ENCODE measurements around the gene PAK6.
A peak's percentile ranks its signal among the peaks of the same experiment; 100 is the strongest.

PAK6 gene

DNA sequence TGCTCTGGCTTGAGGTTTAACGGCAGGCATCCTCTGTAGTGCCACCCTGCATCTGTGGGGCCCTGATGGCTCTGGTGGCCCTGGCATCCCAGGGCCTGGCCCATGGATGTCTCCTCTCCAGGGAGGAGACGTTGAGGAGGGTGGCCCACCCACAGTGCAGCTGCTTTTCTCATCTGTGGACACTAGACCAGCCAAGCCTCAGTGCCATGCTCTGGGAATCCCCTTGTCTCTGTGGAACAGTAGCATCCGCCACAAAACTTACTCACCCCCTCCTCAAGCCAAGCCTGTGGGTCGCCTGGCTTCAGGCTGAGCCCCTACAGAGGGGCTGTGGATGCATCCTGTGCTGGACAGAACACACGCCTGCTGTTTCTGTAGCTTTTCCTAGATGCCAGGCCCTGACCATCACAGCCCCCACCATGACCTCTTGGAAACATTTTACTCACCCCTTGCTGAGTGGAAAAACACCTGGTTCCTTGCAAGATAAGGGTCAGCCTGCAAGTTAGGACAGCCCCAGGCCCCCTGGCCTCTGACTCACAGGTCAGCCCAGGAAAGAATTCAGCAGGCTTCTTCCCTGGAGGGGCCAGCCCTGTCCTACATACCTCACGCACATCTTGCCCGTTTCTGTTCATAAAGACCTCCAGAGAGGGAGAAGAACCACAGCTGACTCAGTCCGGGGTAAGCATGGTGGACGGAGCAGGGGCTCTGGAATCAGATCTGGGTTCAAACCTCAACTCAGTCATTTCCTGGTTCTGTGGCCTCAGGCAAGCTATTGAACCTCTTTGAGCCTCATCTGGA, 19.0 kb downstream of the PAK6 start:
- peak; percentile 98 for DNase-seq

DNA sequence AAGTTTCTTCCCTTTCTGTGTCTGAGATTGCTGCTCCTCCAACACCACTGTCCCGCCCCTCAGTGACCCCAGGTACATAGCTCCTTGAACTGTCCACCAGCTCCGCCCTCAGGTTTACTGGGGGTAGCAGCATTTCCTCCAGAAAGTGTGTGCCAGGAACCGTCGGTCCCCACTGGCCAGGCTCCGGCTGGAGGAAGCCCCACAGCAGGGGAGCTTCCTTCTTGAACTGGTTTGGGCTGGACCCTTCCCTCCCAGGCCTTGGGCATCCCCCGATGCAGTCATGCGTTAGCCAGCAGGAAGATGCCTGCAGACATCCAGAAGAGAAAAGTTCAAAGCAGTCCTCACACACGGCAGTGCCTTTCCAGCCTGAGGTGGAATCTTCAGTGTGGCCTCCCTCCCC, 19.7 kb downstream of the PAK6 start:
- DNase-seq: peak; percentile 78

DNA sequence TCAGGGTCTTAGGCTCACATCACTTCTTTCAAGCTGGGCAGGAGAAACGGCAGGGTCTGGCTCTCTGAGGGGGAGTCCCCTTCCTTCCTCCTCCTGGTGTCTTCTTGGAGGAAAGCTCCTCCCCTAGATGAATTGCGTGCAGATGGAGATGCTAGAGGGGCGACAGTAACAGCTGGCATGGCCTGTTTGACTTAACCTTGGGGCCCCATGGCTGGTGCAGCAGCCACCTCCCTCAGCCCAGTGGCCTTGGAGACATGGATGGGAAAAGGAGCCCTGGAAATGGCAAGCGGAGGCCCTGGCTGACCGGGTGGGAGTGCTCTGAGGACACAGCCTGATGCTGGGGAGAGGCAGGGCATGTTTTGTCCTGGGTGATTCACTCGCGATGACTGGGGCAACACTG, 20.2 kb downstream of the PAK6 start:
- DNase-seq: no peak

DNA sequence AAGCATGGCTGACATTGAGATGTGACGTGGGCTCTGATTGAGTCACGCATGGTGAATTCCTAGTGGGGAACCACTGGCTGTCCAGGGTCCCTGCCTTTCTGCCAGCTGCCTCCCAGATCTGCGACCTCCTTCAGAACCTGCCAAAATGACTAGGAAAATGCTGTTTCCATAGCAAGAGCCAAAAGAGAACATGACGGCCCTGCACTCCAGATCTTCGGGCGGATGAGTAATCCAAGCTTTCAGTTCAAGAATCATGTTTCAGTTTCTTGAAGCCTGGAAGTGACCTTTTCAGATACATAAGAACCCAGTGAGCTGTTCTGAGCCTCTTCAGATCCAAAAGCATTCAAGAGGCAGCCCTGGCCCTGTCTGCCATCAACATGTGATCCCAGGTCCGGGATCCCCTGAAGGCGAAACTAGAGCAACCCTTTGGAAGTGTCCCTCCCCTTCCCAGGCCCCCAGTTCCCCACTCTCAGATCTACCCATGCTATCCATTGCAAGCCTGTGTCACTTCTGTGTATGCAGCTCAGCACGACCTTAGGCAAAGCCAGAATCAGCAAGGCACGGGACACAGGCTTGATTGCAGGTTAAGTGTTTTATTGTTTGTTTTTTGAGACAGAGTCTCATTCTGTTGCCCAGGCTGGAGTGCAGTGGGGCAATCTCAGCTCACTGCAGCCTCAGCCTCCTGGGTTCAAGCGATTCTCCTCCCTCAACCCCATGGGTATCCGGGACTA, 24.3 kb downstream of the PAK6 start:
- DNase-seq: no peak

DNA sequence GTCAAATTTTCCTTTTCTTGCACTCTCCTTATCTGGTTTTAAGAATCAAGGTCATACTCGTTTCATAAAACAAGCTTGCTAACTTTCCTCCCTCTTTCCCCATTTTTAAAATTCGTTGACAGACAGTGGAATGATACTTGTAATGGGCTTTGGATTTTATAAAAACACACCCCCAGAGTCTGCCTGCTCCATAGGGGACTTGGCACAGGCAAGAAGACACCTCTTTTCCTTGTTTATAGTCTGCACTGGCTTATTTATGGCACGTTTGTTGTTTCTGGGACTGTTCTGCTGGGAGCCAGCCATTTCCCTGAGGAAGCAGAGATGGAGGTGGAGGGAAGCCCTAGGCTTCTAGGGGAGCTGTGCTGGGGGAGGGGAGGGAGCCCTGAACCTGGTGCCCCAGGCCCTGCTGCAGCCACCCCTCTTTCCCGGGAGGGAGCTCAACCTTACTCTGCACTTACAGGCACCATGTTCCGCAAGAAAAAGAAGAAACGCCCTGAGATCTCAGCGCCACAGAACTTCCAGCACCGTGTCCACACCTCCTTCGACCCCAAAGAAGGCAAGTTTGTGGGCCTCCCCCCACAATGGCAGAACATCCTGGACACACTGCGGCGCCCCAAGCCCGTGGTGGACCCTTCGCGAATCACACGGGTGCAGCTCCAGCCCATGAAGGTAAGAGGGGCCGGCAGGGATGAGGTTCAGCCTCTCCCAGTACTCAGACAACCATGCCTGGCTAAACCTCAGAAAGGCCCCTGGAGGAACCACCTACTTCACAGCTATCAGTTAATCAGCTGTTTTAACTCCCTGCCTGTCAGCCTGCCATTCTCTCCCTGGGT, 25.7 kb downstream of the PAK6 start:
- DNase-seq: no peak

DNA sequence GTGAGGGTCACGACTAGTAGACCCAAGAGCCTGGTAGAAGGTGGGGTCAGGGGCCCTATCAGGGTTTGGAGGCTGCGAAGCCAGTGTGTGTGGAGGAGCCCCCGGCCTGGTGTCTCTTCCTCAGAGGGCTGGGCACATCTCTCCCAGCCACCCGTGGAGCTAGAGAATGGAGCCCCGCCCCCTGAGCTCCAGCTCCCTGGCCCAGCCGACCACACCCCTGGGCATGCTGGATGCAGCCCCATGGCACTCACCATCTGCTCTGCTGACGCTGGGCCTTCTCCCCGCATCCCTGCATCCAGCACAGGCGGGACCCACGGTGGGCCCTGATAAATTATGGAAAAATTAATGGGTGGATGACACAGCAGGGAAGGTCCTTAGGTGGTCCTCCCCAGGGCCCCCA, 26.5 kb downstream of the PAK6 start:
- no peak for DNase-seq

DNA sequence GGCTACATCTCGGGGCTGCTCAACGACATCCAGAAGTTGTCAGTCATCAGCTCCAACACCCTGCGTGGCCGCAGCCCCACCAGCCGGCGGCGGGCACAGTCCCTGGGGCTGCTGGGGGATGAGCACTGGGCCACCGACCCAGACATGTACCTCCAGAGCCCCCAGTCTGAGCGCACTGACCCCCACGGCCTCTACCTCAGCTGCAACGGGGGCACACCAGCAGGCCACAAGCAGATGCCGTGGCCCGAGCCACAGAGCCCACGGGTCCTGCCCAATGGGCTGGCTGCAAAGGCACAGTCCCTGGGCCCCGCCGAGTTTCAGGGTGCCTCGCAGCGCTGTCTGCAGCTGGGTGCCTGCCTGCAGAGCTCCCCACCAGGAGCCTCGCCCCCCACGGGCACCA, 27.0 kb downstream of the PAK6 start:
- no peak for DNase-seq

DNA sequence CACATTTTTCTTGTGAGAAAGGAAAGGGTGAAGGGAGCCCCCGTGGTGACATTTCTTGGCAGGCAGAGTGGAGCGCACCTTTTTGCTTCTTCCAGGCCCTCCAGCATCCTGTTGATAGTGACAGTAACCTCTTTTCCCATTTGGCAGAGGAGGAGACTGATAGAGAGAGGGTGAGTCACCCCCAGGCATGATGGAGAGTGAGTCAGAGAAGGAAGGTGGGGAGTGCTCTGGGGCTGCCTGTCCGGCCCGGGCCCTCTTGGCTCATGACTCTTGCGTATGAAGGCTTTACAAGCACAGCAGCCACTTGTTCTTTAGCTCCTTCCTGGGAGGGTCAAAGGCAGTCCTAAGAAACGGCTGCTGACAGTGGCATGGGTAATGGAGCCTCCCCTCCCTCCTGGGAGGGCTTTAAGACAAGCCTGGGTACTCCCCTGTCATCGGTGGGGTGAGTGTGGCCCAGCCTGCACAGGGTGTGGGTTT, 28.0 kb downstream of the PAK6 start:
- peak; percentile 96 for DNase-seq

DNA sequence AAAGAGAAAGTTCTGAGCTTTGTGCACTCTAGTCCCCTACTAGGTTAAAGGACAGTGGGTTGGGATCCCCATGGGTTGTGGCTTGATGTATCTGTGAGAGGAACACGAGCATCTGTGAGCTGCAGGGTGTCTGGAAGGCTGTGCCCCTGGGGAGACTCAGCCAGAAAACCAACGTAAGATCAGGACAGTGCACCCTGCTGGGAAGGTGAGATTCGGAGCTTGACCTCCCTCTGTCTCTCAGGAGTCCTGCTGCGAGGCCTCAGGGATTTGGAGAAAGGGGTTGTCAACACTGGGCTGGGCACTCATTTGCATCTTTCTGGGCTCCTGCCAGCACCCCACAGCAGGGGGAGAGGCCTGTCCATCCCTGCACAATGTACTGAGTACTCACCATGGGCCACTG, 28.8 kb downstream of the PAK6 start:
- no peak for DNase-seq

DNA sequence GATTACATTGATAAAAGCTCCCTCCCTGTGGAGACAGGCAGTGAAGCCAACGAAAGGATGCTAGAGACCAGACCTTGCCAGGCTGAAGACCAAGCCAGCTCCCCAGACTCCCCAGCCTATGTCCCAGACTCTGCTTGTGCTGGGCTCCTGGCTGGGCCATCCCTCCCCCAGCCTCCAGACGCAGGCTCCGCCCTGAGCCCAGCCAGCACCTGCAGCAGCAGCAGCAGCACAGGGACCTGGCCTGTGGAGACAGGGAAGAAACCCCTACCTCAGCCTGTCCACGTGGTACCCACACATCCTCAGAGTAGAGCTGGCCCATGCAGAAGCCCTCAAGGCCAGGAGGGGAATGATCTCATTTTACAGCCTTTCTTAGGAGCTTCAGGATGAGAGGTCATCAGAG, 30.7 kb downstream of the PAK6 start:
- no peak for DNase-seq

DNA sequence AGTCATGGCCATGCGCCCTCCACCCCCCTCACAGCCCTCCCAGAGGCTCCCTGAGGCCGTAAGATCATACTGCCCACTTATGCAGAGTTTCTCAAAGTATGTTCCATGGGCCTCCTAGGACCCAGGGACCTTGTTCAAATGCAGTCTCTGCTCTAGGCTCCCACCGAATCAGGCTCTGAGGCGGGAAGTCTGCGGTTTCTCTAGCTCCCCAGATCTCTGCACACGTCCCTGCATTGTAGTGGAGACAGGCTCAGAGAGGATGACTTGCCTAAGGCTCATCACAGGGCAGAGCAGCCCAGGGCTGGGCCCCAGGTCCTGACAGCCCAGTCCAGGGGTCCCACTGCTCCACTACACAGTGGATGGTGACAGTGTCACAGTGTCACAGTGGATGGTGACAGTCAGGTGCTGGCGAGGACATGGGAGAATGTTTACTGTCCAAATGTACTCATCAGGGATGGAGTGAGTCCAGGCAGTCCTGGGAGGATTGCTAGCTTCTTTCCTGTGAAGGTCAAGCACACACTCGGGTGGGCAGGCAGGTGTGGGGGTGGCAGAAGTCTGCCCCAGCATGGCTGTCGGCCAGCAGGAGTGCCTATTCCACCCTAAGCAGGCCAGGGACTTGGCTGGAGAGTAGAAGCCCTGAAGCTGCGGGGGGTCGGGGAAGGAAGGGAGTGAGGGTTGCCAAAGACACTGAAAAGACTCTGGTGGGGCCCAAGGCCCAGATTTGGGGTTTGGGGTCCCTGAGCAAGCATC, 31.6 kb downstream of the PAK6 start:
- no peak for DNase-seq

DNA sequence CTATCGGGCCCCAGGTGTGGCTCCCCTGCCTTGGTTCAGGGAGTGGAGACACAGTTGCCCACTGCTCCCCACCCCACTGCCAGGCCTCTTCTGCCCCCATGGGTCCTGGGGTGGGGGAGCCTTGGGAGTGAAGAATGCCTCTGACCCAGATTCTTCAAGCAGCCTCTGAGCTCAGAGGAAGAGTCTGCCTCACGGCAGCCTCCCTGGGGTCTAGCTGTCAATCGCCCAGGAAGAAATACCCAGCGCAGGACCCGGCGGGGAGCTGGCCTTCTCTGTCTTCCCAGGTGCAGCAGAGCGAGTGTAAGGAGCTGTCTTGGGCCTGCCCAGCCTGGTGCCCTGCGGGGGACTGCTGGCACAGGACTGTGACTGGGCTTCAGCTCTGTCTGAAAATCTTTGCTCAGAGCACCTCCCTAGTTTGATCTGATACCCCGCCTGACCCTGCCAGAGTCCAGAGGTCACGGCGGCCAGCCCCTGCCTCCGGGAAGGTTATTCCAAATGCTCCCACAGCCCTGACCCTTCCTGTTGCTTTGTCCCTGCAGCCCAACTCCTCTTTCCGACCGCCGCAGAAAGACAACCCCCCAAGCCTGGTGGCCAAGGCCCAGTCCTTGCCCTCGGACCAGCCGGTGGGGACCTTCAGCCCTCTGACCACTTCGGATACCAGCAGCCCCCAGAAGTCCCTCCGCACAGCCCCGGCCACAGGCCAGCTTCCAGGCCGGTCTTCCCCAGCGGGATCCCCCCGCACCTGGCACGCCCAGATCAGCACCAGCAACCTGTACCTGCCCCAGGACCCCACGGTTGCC, 33.0 kb downstream of the PAK6 start:
- DNase-seq: no peak

DNA sequence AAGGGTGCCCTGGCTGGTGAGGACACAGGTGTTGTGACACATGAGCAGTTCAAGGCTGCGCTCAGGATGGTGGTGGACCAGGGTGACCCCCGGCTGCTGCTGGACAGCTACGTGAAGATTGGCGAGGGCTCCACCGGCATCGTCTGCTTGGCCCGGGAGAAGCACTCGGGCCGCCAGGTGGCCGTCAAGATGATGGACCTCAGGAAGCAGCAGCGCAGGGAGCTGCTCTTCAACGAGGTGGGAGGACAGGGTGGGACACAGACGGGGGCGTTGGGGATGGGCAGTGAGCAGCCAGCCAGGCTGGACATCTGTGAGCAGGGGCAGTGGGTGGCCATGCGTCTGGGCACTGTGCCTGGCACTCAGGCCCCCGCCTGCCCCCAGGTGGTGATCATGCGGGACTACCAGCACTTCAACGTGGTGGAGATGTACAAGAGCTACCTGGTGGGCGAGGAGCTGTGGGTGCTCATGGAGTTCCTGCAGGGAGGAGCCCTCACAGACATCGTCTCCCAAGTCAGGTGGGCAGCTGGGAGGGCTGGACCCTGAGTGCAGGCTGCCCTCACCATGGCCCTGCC, 33.7 kb downstream of the PAK6 start:
- no peak for DNase-seq

DNA sequence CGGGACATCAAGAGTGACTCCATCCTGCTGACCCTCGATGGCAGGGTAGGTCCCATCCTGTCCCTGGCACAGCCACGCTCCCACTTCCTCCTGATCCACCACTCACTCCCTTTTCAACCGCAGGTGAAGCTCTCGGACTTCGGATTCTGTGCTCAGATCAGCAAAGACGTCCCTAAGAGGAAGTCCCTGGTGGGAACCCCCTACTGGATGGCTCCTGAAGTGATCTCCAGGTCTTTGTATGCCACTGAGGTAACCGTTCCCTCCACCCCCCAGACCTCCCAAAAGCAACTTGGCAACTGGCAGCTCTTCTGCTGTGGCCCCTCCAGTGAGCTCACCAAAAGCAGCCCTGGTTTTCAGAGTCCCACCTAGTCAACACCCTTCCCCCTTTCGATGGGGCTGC, 34.6 kb downstream of the PAK6 start:
- DNase-seq: no peak

DNA sequence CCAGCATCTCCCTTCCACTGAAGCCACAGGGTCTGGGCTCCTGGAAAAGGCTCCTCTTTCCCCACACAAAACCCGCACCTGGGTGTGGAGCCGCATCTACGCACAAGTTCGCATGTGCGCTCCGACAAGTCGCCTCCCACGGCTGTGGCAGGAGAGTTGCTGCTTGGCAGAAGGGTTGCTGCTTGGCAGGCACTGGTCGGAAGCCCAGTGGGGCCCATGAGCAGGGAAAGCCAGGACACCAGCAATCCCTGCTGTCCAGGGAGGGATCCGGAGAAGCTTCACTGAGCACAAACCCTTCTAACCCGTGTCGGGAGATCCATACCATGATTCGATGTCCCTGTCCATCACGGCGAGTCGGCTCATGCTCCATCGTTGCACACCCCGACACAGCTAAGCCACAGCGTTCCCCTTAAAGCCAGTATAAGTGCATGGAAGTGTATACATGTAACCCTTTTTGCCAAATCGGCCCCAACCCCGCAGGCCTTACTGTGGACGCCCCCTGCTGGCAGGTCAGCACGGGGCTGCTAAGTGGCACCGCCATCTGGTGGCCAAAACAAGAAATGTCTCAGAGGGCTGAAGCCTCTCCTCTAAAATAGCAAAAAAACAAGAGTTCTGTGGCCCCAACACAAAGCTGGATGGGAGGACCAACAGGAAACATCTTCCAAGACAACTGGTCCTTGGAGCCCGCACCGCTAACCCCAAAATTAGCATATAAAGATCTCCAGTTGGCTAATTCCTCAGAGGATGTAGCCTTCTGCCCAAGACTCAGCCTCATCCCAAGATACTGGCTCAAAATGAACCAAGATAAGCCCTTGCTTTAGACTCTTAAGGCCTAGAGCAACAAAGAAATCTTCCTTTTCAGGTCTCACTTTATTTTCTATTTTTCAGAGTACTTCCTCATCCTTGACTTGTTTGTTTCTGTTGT, 35.7 kb downstream of the PAK6 start:
- peak; percentile 89 for DNase-seq

DNA sequence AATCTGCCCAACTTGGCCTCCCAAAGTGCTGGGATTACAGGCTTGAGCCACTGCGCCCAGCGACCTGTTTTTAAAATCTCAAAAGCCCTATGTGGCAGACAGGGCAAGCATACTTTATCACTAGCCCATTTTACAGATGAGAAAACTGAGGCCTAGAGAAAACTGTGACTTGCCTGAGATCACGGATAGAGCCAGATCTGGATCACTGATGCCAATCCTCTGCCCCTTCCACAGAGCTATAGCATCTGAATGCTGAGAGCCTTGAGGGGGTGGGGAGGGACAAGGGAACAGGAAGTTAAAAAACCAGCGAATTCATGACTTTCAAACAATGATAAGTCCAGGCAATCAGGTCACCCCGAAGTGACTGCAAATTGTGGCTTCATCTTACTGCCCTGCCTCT, 36.7 kb downstream of the PAK6 start:
- no peak for DNase-seq

DNA sequence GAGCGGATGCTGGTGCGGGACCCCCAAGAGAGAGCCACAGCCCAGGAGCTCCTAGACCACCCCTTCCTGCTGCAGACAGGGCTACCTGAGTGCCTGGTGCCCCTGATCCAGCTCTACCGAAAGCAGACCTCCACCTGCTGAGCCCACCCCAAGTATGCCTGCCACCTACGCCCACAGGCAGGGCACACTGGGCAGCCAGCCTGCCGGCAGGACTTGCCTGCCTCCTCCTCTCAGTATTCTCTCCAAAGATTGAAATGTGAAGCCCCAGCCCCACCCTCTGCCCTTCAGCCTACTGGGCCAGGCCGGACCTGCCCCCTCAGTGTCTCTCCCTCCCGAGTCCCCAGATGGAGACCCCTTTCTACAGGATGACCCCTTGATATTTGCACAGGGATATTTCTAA, 37.1 kb downstream of the PAK6 start:
- DNase-seq: no peak

DNA sequence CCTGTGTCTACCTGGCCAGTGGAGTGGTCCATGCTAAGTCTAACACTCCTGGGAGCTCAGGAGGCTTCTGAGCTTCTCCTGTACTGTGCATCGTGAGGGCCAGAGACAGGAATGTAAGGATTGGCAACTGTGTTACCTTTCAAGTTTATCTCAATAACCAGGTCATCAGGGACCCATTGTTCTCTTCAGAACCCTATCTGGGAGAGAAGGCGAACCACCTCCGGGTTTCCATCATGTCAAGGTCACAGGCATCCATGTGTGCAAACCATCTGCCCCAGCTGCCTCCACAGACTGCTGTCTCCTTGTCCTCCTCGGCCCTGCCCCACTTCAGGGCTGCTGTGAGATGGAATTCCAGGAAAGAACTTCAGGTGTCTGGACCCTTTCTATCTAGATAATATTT, 38.1 kb downstream of the PAK6 start:
- no peak for DNase-seq

DNA sequence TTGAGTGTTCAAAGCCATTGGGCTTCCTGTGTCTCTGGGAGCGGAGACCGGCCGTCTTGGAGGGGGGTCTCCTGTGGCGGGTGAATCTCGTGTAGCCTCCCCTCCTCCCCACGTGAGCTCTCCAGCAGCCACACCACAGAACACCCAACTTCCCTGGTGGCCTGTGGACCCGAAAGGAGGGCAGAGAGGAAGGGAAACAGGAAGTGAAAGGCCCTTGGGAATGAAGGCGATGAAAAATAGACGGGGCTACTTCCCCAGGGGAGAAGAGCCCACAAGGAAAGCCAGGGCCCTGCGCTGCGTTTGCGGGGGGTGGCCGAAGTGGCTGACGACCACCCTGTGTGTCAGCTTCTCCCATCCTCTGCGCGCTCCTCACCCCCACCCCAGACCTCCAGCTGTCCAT, 38.6 kb downstream of the PAK6 start:
- no peak for DNase-seq

DNA sequence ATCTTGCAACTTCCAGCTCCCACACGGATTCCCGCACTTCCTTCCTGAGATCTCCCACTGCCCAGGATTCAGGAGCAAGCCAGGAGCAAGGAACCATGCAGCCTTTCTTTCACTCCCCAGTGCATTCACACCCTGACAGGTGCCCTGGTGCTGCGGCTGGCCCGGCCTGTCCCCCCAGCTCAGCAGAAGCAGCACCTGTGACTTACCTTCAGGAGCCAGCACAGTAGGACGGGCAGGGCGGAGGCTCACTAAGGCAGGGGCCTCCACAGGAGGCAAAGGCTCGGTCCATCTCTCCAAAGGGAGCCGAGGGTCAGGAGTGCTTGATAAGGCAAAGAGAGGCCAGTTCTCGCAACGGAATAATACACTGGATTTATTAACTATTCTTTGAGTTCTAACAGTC, 39.2 kb downstream of the PAK6 start:
- no peak for DNase-seq

Data from islet precursor cell (in vitro differentiated cells).